Glomerular visceral epithelial cell (primary cell): Measurements from ENCODE around the gene SLC29A4.
"Not testable (repeated sequence)": the region's sequence is repeated elsewhere in the genome, so short reads cannot be mapped to it uniquely, and the experiment has no call there.

Experiments
- DNase-seq: peaks from one replicate; pipeline ENCODE4 v3.0.0-alpha.2; 2016; ENCODE audit errors: extremely low spot score

The SLC29A4 gene

GRCh38 chr7:5274985-5275431 is 7.7 kb upstream of the SLC29A4 start:
- not testable (repeated sequence) for DNase-seq

- not testable (repeated sequence) for DNase-seq
These were observed 7.2 kb upstream of the SLC29A4 start for GRCh38 chr7:5275510-5275909.

GRCh38 chr7:5276123-5276522 is 6.6 kb upstream of the SLC29A4 start:
- not testable (repeated sequence) for DNase-seq

- no peak for DNase-seq
These were observed 6.1 kb upstream of the SLC29A4 start for GRCh38 chr7:5276611-5277010.

DNA sequence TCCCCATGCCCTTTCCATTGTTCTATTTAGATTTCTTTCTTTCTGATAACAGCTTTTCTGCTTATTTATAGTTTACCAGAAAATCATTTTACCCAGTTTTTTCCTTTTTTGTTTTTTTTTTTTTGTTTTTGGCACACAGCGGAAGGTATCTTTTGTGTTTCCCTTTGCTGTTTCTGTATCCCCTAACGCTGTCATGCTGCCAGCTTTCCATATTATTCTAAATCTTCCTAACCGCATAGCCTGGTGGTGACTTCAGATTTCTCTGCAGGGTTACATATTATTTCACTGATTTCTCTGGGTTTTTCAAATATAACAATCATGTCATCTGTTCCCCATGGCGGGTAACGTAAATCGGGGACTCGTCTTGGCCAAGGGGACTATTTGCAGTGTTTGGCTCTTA is 4.0 kb upstream of the SLC29A4 start:
- DNase-seq = no peak

- no peak for DNase-seq
These were observed 3.0 kb upstream of the SLC29A4 start for GRCh38 chr7:5279734-5280133.

GRCh38 chr7:5281598-5282500 is 894 bp upstream of the SLC29A4 start:
- not testable (repeated sequence) for DNase-seq

DNA sequence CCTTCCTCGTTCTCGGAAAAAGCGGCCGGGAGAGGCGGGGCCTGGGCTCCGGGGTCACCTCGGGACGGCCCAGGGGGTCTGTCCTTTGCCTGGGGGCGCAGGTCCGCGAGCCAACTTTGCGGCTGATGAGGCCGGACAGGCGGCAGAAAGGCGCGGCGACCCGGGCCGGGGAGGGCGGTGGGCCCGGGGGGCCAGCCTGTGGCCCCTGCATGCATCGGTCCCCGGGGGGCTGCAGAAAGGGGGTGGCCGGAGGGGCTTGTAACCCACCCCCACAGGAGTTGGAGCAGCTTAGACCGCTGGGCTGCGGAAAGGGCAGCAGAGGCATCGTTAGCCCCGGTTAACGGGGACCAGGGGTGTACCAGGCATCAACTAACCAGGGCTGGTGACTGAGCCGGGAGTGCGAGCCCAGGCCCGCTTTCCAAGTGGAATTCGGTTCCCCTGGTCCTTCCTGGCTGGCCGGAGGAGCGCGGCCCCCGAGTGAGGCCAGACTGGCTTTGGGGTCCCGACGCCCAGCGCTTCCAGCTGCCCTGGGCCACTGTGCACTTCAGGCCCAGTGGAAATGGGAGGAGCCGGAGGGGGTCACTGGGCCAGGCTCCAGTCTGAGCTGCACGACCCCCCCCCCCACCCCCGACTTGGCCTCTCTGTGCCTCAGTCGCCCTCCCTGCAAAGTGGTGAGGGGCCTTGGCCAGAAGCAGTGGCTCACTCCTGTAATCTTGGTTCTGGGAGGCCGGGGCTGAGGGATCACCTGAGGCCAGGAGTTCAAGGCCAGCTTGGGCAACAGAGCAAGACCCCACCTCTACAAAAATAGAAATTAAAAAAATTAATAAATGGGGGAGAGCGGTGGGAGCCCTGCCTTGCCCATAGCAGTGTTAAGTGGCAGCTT is 919 bp downstream of the SLC29A4 start:
- DNase-seq = no peak

DNA sequence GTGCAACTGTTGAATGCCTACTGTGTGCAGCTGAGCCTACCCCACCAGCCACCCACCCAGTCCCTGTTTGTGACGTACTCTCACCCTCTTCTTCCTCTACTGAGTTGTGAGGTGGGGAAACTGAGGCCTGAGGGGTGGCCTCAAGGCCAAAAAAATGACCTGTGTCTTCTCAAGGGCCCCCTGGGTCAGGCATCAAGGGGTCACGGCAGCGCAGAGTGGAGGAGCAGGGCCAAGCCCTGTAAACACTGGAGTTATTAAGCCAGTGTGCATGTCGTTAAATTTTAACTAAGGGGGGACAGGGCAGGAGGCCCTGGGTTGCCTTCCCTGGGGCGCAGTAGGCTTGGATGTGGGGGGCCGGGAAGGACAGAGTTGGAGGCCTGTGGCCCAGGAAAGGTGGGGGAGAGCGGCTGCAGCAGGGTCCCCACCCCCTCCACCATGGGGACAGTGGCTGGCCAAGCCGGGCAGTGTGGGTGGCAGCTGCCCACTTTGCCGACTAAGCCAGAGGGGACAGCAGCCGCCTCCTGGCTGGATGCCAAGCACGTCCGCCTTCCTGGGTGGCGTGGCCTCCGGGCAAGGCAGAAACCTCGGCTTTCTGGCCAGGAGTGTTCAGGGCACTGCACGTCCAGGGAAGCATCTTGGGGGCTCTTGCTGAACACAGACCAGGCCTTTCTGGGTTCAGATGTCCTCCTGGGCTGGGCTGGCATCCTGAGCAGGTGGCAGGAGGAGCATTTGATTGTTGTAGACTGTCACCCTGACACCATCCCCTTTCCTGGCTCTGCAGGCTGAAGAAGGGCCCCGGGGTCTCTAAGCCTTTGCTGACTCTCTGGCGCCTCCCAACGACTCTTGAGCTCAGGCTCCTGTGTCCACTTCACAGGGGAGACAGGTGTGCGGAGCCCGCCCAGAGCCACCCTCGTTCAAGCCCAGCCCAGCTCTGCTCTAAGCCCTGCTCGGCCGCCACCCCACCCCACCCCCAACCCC is 1.9 kb downstream of the SLC29A4 start:
- DNase-seq = peak; percentile 60

- DNase-seq = no peak
These were observed 4.2 kb downstream of the SLC29A4 start for GRCh38 chr7:5286933-5287332.

DNA sequence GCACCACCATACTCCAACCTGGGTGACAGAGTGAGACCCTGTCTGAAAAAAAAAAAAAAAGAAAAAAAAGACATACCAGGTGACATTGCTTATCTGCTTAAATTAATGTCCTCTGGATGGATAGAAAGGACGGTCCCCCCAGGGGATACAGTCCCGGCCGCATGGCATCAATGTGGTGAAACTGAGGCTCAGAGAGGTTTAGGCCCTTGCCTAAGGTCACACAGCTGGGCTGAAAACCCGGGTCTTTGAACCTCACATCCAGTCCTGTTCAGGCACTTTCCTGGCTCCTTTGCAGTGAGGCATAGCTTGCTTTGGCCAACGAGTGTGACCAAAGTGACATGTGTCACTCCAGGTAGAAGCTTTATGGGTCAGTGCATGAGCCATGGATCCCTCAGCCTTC is 4.6 kb downstream of the SLC29A4 start:
- DNase-seq = not testable (repeated sequence)

DNA sequence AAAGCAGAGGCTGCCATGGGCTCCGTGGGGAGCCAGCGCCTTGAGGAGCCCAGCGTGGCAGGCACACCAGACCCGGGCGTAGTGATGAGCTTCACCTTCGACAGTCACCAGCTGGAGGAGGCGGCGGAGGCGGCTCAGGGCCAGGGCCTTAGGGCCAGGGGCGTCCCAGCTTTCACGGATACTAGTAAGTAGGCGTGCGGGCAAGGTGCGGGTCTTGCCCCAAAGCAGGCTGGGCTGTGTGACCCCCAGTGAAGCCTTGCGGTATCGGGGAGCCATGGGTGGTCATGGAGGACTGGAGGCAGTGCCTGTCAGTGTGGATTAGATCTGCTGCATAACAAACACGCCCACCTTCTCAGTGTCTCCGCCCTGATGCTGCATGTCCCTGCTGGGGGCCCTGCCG is 5.1 kb downstream of the SLC29A4 start:
- no peak for DNase-seq

- DNase-seq = not testable (repeated sequence)
These were observed 5.8 kb downstream of the SLC29A4 start for GRCh38 chr7:5288560-5288959.

GRCh38 chr7:5289355-5289754 is 6.6 kb downstream of the SLC29A4 start:
- DNase-seq = no peak

DNA sequence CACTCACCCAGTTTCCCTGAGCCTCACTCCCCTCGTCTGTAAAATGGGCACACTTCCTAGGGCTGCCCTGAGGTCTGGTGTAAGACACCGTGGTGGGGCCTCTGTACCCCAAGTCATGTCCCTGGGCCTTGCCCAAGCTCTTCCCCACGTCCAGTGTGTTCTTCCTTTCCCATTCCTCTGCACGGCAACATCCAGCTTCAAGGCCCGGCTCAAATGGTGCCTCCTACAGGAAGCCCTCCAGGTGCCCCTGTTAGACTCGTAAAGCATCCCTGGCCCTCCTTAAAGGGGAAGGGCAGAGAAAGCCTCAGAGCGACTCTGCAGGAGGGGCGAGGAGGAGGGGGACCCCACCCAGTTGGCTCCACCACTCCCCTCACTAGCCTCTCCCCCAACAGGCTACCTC is 8.6 kb downstream of the SLC29A4 start:
- no peak for DNase-seq

GRCh38 chr7:5291711-5292335 is 9.1 kb downstream of the SLC29A4 start:
- DNase-seq = not testable (repeated sequence)

DNA sequence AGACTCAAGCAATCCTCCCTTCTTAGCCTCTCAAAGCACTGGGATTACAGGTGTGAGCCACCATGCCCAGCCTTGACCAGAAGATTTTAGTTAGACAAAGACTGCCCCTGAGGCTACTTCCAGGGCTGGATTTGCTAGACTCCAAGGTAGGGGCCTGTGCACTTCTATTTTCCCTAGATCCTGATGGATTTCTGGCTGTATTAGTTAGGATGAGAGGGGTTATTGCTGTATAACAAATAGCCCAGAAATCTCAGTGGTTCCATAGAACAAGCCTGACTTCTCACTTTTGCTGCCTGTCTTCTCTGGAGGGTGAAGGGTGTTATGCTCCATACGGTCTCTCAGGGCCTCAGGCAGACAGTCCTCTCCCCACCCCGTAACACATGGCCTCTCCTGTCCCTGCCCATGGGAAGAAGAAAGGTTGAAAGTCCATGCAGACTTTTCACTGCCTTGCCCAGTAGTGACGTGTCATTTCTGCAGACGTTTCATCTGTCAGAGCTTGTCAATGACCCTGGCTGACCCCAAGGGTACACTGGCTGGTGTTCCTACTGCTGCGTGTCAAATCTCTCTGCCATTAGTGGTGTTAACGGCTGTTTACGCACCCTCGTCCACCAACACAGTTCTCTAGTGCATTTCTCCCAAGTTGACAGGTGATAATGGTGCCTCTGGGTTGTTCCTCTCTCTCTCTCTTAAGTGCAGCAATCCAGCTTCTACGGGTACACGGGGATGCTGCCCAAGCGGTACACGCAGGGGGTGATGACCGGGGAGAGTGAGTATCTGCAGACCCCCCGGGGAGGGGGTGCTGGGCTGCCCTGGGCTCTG is 11.6 kb downstream of the SLC29A4 start:
- DNase-seq = no peak

- DNase-seq = no peak
These were observed 12.6 kb downstream of the SLC29A4 start for GRCh38 chr7:5295039-5296014.
